Measurements from ENCODE around the gene THOP1. TPM values are rescaled to one million over a fixed set of nuclear protein-coding genes. Genes with fewer than 3 reads are reported as not detected.
A peak's percentile ranks its signal among the peaks of the same experiment; 100 is the strongest.

Gene THOP1
- polyA plus RNA-seq, 10 donors: 34.6 to 54.8 (median 42.9) TPM

- DNase-seq: no peak
Measured at GRCh38 chr19:2852598-2852997, 67.3 kb downstream of the THOP1 start.

- DNase-seq: no peak
Measured at GRCh38 chr19:2853015-2853606, 67.8 kb downstream of the THOP1 start.

GRCh38 chr19:2854849-2855248, 69.5 kb downstream of the THOP1 start:
- DNase-seq: no peak

GRCh38 chr19:2856457-2857050, 71.3 kb downstream of the THOP1 start:
- no peak for DNase-seq

- DNase-seq: no peak
Measured at GRCh38 chr19:2858864-2859263, 73.6 kb downstream of the THOP1 start.

GRCh38 chr19:2863816-2864215, 78.5 kb downstream of the THOP1 start:
- peak; percentile 24 to 49 (median 43) for DNase-seq

Other genes with a start within 250 kb of the THOP1 start
- gene GNG7, start 82.8 kb upstream of the THOP1 start, polyA plus RNA-seq (ENCODE audit: insufficient read length in 10 of 10): 1 to 10 TPM; 1.6 to 3.6 (median 2.3) TPM
- 1 to 10 TPM; 1.2 to 5.2 (median 2.0) TPM for gene DIRAS1, start 64.1 kb upstream of the THOP1 start, polyA plus RNA-seq (ENCODE audit: insufficient read length in 10 of 10)
- 10 to 100 TPM; 10.9 to 18.5 (median 14.3) TPM for gene SLC39A3, start 45.5 kb upstream of the THOP1 start, polyA plus RNA-seq (ENCODE audit: insufficient read length in 10 of 10)
- gene SGTA, start 2.2 kb upstream of the THOP1 start, polyA plus RNA-seq (ENCODE audit: insufficient read length in 10 of 10): 10 to 100 TPM; 67.0 to 89.5 (median 79.3) TPM
- gene ZNF554, start 34.4 kb downstream of the THOP1 start, polyA plus RNA-seq (ENCODE audit: insufficient read length in 10 of 10): 1 to 10 TPM; 4.5 to 7.7 (median 5.3) TPM
- 10 to 100 TPM; 11.0 to 20.9 (median 13.1) TPM for gene ZNF555, start 56.0 kb downstream of the THOP1 start, polyA plus RNA-seq (ENCODE audit: insufficient read length in 10 of 10)
- gene ZNF556, start 81.8 kb downstream of the THOP1 start, polyA plus RNA-seq (ENCODE audit: insufficient read length in 10 of 10): 10 to 100 TPM; 21.6 to 50.3 (median 35.9) TPM
- gene ZNF57, start 115.4 kb downstream of the THOP1 start, polyA plus RNA-seq (ENCODE audit: insufficient read length in 10 of 10): 1 to 10 TPM; 2.2 to 4.9 (median 3.0) TPM
- 1 to 10 TPM; 3.6 to 8.9 (median 5.0) TPM for gene ZNF77, start 159.5 kb downstream of the THOP1 start, polyA plus RNA-seq (ENCODE audit: insufficient read length in 10 of 10)
- gene TLE6, start 192.1 kb downstream of the THOP1 start, polyA plus RNA-seq (ENCODE audit: insufficient read length in 10 of 10): under 1 TPM; 0.30 to 0.91 (median 0.55) TPM
- gene TLE2, start 243.8 kb downstream of the THOP1 start, polyA plus RNA-seq (ENCODE audit: insufficient read length in 10 of 10): 10 to 100 TPM; 22.1 to 34.1 (median 26.1) TPM

All from muscle of back (tissue), 11 donors.